Gastrocnemius medialis (tissue), 4 donors: Measurements from ENCODE around the gene TLR4. TPM values are rescaled to one million over a fixed set of nuclear protein-coding genes. Genes with fewer than 3 reads are reported as not detected.

Source experiments
- ATAC-seq, 2 donors: fragments of 150-250 bp; one replicate each; pipeline ENCODE4 v1.9.1; 2016
- DNase-seq, 2 donors: peaks; one replicate each; pipeline ENCODE4 v3.0.0-alpha.2; 2019
- H3K27ac ChIP-seq, 4 donors: fragments of 200-600 bp; sonication (generic); 1 replicate in 1 of 4; 2 replicates in 3 of 4; pipeline ENCODE4 v1.5.1; 2016 to 2018; ENCODE audit warnings: mild to moderate bottlenecking in 2 of 4, moderate library complexity in 1 of 4
- H3K27me3 ChIP-seq, 3 donors: fragments of 200-600 bp; sonication (generic) in 2 of 3; 1 replicate in 1 of 3; 2 replicates in 2 of 3; pipeline versions ENCODE4 v1.5.1 to v1.6.0; 2016 to 2019; ENCODE audit warnings: mild to moderate bottlenecking in 1 of 3, moderate library complexity in 1 of 3
- H3K36me3 ChIP-seq, 2 donors: fragments of 200-600 bp; sonication (generic) in 1 of 2; one replicate each; pipeline ENCODE4 v1.5.1; 2017 to 2018
- H3K4me1 ChIP-seq, 2 donors: fragments of 200-600 bp; sonication (generic) in 1 of 2; one replicate each; pipeline ENCODE4 v1.5.1; 2016 to 2017; ENCODE audit warnings: mild to moderate bottlenecking in 2 of 2
- H3K4me3 ChIP-seq, 4 donors: fragments of 200-600 bp; sonication (generic) in 3 of 4; 1 replicate in 1 of 4; 2 replicates in 3 of 4; pipeline ENCODE4 v1.5.1; 2016 to 2019; ENCODE audit warnings: mild to moderate bottlenecking in 2 of 4
- H3K9me3 ChIP-seq, 3 donors: fragments of 200-600 bp; sonication (generic) in 2 of 3; 1 replicate in 1 of 3; 2 replicates in 2 of 3; pipeline ENCODE4 v1.5.1; 2016 to 2019
- CTCF ChIP-seq, 5 experiments: fragments of 450-650 bp in 3 of 5; fragments of 200-600 bp in 2 of 5; sonication (generic) in 2 of 5; IDR thresholded peaks in 4 of 5; conservative IDR thresholded peaks in 1 of 5; 1 replicate in 4 of 5; 2 replicates in 1 of 5; pipeline ENCODE4 v1.5.1; 2016 to 2019; ENCODE audit warnings: antibody characterized with exemption in 5 of 5, mild to moderate bottlenecking in 3 of 5, moderate library complexity in 3 of 5
- POLR2A ChIP-seq, 2 donors: fragments of 450-650 bp; IDR thresholded peaks; one replicate each; pipeline ENCODE4 v1.6.1; 2017; ENCODE audit warnings: antibody characterized with exemption in 2 of 2, mild to moderate bottlenecking in 2 of 2, moderate library complexity in 2 of 2
- in situ Hi-C, 4 donors: fragments of 200-750 bp; cut with MboI; loops; one replicate each; pipeline versions ENCODE4 v1.15.0 to v1.8.0; 2017; ENCODE audit warnings: low sequenced_read_pairs in 4 of 4
- intact Hi-C: fragments of 100-400 bp; cut with DNase I; formaldehyde crosslinking; loops from one replicate; pipeline ENCODE4 v1.15.1; 2023; ENCODE audit warnings: low total_unique reads
- total RNA-seq, 4 donors: library from RNA; depleted of rRNA; stranded (reverse); fragments of >200 nt; gene quantifications; one replicate each; pipeline versions ENCODE4 v1.1.0 to v1.2.3, GENCODE V29; 2016

Gene TLR4
- total RNA-seq, 4 donors from 2014 or later = 7.5 to 10.3 (median 8.3) TPM

- intact Hi-C loops (no loop called here), in situ Hi-C loops (no loop called here)
- Histone ChIP-seq H3K4me3 (peak overlapping the region; percentile 40 to 59 (median 57)), H3K4me1 (peaks cover 0 to 11% of the 10 kb centered on the region in 2 donors), H3K27ac (peak overlapping the region in 3 of 4 donors; percentile 20 to 81 (median 73)), H3K36me3 (peaks cover 0 to 4% of the 10 kb centered on the region in 2 donors), H3K27me3 (no peaks in the 10 kb centered on the region), H3K9me3 (no peaks in the 10 kb centered on the region)
- ATAC-seq (no peak), DNase-seq (no peak)
- TF ChIP-seq CTCF (IDR thresholded peaks at IDR 0.05 in 4 of 5, conservative IDR thresholded peaks at IDR 0.05 in 1 of 5) (no peak), POLR2A (IDR thresholded peaks at IDR 0.05) (no peak)
Observed at GRCh38 chr9:117706421-117707116, 2.4 kb downstream of the TLR4 start.

- H3K4me1 ChIP-seq = peaks cover 0 to 11% of the 10 kb centered on the region in 2 donors
- DNase-seq (no peak), ATAC-seq (no peak)
- H3K27ac ChIP-seq = no peak overlapping the region
- H3K27me3 ChIP-seq = no peaks in the 10 kb centered on the region
- intact Hi-C loops = no loop called here
- TF ChIP-seq POLR2A (IDR thresholded peaks at IDR 0.05) (no peak), CTCF (IDR thresholded peaks at IDR 0.05 in 4 of 5, conservative IDR thresholded peaks at IDR 0.05 in 1 of 5) (no peak)
- H3K36me3 ChIP-seq = peaks cover 0 to 12% of the 10 kb centered on the region in 2 donors
- H3K9me3 ChIP-seq = no peaks in the 10 kb centered on the region
- peak overlapping the region in 3 of 4 donors; percentile 3 to 56 (median 40) for H3K4me3 ChIP-seq
- in situ Hi-C loops = no loop called here
Observed at GRCh38 chr9:117707561-117707960, 3.4 kb downstream of the TLR4 start.

- DNase-seq (no peak), ATAC-seq (no peak)
- no peak for TF ChIP-seq POLR2A (IDR thresholded peaks at IDR 0.05)
- no peak for TF ChIP-seq CTCF (IDR thresholded peaks at IDR 0.05 in 4 of 5, conservative IDR thresholded peaks at IDR 0.05 in 1 of 5)
- Histone ChIP-seq H3K4me3 (no peak overlapping the region), H3K27me3 (no peaks in the 10 kb centered on the region), H3K27ac (no peak overlapping the region), H3K36me3 (peaks cover 0 to 12% of the 10 kb centered on the region in 2 donors), H3K4me1 (no peaks in the 10 kb centered on the region), H3K9me3 (no peaks in the 10 kb centered on the region)
- in situ Hi-C loops = no loop called here
- intact Hi-C loops = no loop called here
Observed at GRCh38 chr9:117709936-117710335, 5.7 kb downstream of the TLR4 start.

GRCh38 chr9:117714282-117714681 lies 10.1 kb downstream of the TLR4 start:
- in situ Hi-C loops = no loop called here
- Histone ChIP-seq H3K4me3 (no peak overlapping the region), H3K4me1 (peaks cover 8 to 11% of the 10 kb centered on the region in 2 donors), H3K27ac (no peak overlapping the region), H3K36me3 (peaks cover 0 to 12% of the 10 kb centered on the region in 2 donors), H3K9me3 (no peaks in the 10 kb centered on the region), H3K27me3 (no peaks in the 10 kb centered on the region)
- DNase-seq (no peak), ATAC-seq (no peak)
- intact Hi-C loops = no loop called here
- TF ChIP-seq POLR2A (IDR thresholded peaks at IDR 0.05) = no peak
- TF ChIP-seq CTCF (IDR thresholded peaks at IDR 0.05 in 4 of 5, conservative IDR thresholded peaks at IDR 0.05 in 1 of 5) = no peak
